GM18499 (cell line): ENCODE results near the gene ACTR5.
"Not testable (repeated sequence)": the region's sequence is repeated elsewhere in the genome, so short reads cannot be mapped to it uniquely, and the experiment has no call there.

Source experiments
- ATAC-seq: cut with Tn5 transposase; IDR thresholded peaks from one replicate; pipeline ENCODE4 v1.9.1; 2021; ENCODE audit warnings: moderate number of reproducible peaks; ENCODE audit not compliant: insufficient read depth, unreplicated experiment

ACTR5 gene

GRCh38 chr20:38799203-38799602, 50.9 kb downstream of the ACTR5 start:
- ATAC-seq = no peak

- no peak for ATAC-seq
Measured at GRCh38 chr20:38800882-38801281, 52.6 kb downstream of the ACTR5 start.

- no peak for ATAC-seq
Measured at GRCh38 chr20:38804221-38804620, 56.0 kb downstream of the ACTR5 start.

- ATAC-seq = no peak
Measured at GRCh38 chr20:38804682-38805501, 56.6 kb downstream of the ACTR5 start.

GRCh38 chr20:38805502-38805957, 57.3 kb downstream of the ACTR5 start, which contains the start of gene PPP1R16B:
Gene PPP1R16B, plus strand, starts transcription at chr20:38805697. Its CDS starts 30,229 bp downstream, at chr20:38835926.
- ATAC-seq = no peak

- ATAC-seq = no peak
Measured at GRCh38 chr20:38805958-38806854, 57.9 kb downstream of the ACTR5 start.

GRCh38 chr20:38806855-38807655, 58.8 kb downstream of the ACTR5 start:
- ATAC-seq = no peak

- no peak for ATAC-seq
Measured at GRCh38 chr20:38809942-38810341, 61.7 kb downstream of the ACTR5 start.

GRCh38 chr20:38810926-38811630, 62.8 kb downstream of the ACTR5 start:
- ATAC-seq = no peak

- ATAC-seq = no peak
Measured at GRCh38 chr20:38811769-38812168, 63.5 kb downstream of the ACTR5 start.

GRCh38 chr20:38812182-38812581, 63.9 kb downstream of the ACTR5 start:
- ATAC-seq = no peak

GRCh38 chr20:38812709-38813573, 64.7 kb downstream of the ACTR5 start:
- ATAC-seq = no peak

- ATAC-seq = not testable (repeated sequence)
Measured at GRCh38 chr20:38813574-38813962, 65.3 kb downstream of the ACTR5 start.

GRCh38 chr20:38815446-38815845, 67.2 kb downstream of the ACTR5 start:
- no peak for ATAC-seq

GRCh38 chr20:38818113-38819065, 70.1 kb downstream of the ACTR5 start:
- ATAC-seq = no peak
